Upper lobe of left lung (tissue), 6 donors: ENCODE data around the gene LYRM4. TPM values are rescaled to one million over a fixed set of nuclear protein-coding genes. Genes with fewer than 3 reads are reported as not detected.

ENCODE experiments used
- ATAC-seq, 2 donors: fragments of 200-7000 bp; cut with Tn5 transposase; one replicate each; pipeline ENCODE4 v1.9.1; 2022; ENCODE audit warnings: mild to moderate bottlenecking in 2 of 2, moderate library complexity in 2 of 2; ENCODE audit not compliant: low FRiP score in 2 of 2
- DNase-seq, 2 donors: peaks; one replicate each; pipeline ENCODE4 v3.0.0-alpha.2; 2019 to 2020
- H3K27ac ChIP-seq, 4 donors: fragments of 200-600 bp; sonication (generic); one replicate each; pipeline ENCODE4 v1.5.1; 2016 to 2019
- H3K27me3 ChIP-seq, 4 donors: fragments of 200-600 bp; sonication (generic); one replicate each; pipeline ENCODE4 v1.5.1; 2017 to 2019
- H3K36me3 ChIP-seq, 4 donors: fragments of 200-600 bp; sonication (generic); one replicate each; pipeline ENCODE4 v1.5.1; 2016 to 2019
- H3K4me1 ChIP-seq, 4 donors: fragments of 200-600 bp; sonication (generic); one replicate each; pipeline ENCODE4 v1.5.1; 2018 to 2019
- H3K4me3 ChIP-seq, 4 donors: fragments of 200-600 bp; sonication (generic); one replicate each; pipeline ENCODE4 v1.5.1; 2017 to 2019; ENCODE audit warnings: mild to moderate bottlenecking in 2 of 4, moderate library complexity in 1 of 4
- H3K9me3 ChIP-seq, 4 donors: fragments of 200-600 bp; sonication (generic); one replicate each; pipeline ENCODE4 v1.5.1; 2018 to 2019
- CTCF ChIP-seq, 6 experiments: fragments of 450-650 bp in 4 of 6; fragments of 200-600 bp in 2 of 6; sonication (generic) in 2 of 6; IDR thresholded peaks; one replicate each; pipeline ENCODE4 v1.5.1; 2016 to 2019; ENCODE audit warnings: antibody characterized with exemption in 6 of 6
- EP300 ChIP-seq, 4 donors: sonication (generic); formaldehyde crosslinking; IDR thresholded peaks; one replicate each; pipeline ENCODE4 v1.5.1; 2017; ENCODE audit warnings: antibody characterized with exemption in 4 of 4, control low read depth in 2 of 4
- POLR2A ChIP-seq, 4 donors: fragments of 450-650 bp; IDR thresholded peaks; one replicate each; pipeline ENCODE4 v1.5.1; 2016 to 2017; ENCODE audit warnings: antibody characterized with exemption in 4 of 4, mild to moderate bottlenecking in 2 of 4
- POLR2AphosphoS5 ChIP-seq, 2 donors: sonication (generic); formaldehyde crosslinking; IDR thresholded peaks; one replicate each; pipeline ENCODE4 v1.5.1; 2017; ENCODE audit warnings: antibody characterized with exemption in 2 of 2
- WGBS, 2 donors: methylation state at CpG; one replicate each; pipeline ENCODE4 v1.1.5; 2017 to 2018; 5-methylcytosine and 5-hydroxymethylcytosine counted together
- total RNA-seq, 6 donors: library from RNA; depleted of rRNA in 4 of 6; stranded (reverse); fragments of >200 nt in 4 of 6; gene quantifications; one replicate each; pipeline versions ENCODE4 v1.1.0 to v1.2.1, GENCODE V29; 2016 to 2021
- donor health status: DM: no; HTN: no; CAD: no; lungs with moderate emphysema.
- donor health status: DM: no; HTN: yes; CAD: no; lungs with severe emphysema.

The LYRM4 gene
- total RNA-seq, 6 donors from 2014 or later, result 5.8 to 24.1 (median 15.9) TPM

- ATAC-seq (no peak), DNase-seq (no peak)
- no peak overlapping the region for H3K27ac ChIP-seq
- H3K4me1 ChIP-seq, result peaks cover 0 to 9% (median 3%) of the 10 kb centered on the region in 4 donors
- WGBS, 2 donors, result 96 to 97% methylated on average over 6 of the region's 6 CpGs
- H3K36me3 ChIP-seq, result no peaks in the 10 kb centered on the region
- no peak overlapping the region for H3K4me3 ChIP-seq
- H3K27me3 ChIP-seq, result no peaks in the 10 kb centered on the region
- no peaks in the 10 kb centered on the region for H3K9me3 ChIP-seq
- TF ChIP-seq POLR2AphosphoS5 (IDR thresholded peaks at IDR 0.05) (no peak), CTCF (IDR thresholded peaks at IDR 0.05) (no peak)
These were observed 97.5 kb downstream of the LYRM4 start for GRCh38 chr6:5163247-5163646.

GRCh38 chr6:5162355-5162754 is 98.4 kb downstream of the LYRM4 start:
- no peaks in the 10 kb centered on the region for H3K36me3 ChIP-seq
- DNase-seq (no peak), ATAC-seq (no peak)
- peaks cover 0 to 3% (median under 1%) of the 10 kb centered on the region in 4 donors for H3K4me1 ChIP-seq
- WGBS, 2 donors, result 71 to 88% methylated on average over 5 of the region's 5 CpGs
- H3K4me3 ChIP-seq, result no peak overlapping the region
- TF ChIP-seq POLR2AphosphoS5 (IDR thresholded peaks at IDR 0.05) (no peak), CTCF (IDR thresholded peaks at IDR 0.05) (no peak), EP300 (IDR thresholded peaks at IDR 0.05) (no peak), POLR2A (IDR thresholded peaks at IDR 0.05) (no peak)
- no peaks in the 10 kb centered on the region for H3K9me3 ChIP-seq
- no peak overlapping the region for H3K27ac ChIP-seq
- H3K27me3 ChIP-seq, result no peaks in the 10 kb centered on the region

- no peak for DNase-seq
These were observed 100.5 kb downstream of the LYRM4 start for GRCh38 chr6:5160206-5160605.

GRCh38 chr6:5159162-5159561 is 101.6 kb downstream of the LYRM4 start:
- no peaks in the 10 kb centered on the region for H3K4me1 ChIP-seq
- WGBS, 2 donors, result 71 to 89% methylated on average over 1 of the region's 1 CpG
- DNase-seq (no peak), ATAC-seq (no peak)
- no peak for TF ChIP-seq POLR2A (IDR thresholded peaks at IDR 0.05)
- TF ChIP-seq EP300 (IDR thresholded peaks at IDR 0.05), result no peak
- TF ChIP-seq POLR2AphosphoS5 (IDR thresholded peaks at IDR 0.05), result no peak
- no peak for TF ChIP-seq CTCF (IDR thresholded peaks at IDR 0.05)
- no peaks in the 10 kb centered on the region for H3K9me3 ChIP-seq
- H3K27me3 ChIP-seq, result no peaks in the 10 kb centered on the region
- no peak overlapping the region for H3K4me3 ChIP-seq
- H3K27ac ChIP-seq, result no peak overlapping the region
- no peaks in the 10 kb centered on the region for H3K36me3 ChIP-seq

More at GRCh38 chr6:5160206-5160605, 100.5 kb downstream of the LYRM4 start:
- WGBS, 2 donors, result 92 to 97% methylated on average over 4 of the region's 4 CpGs
- Histone ChIP-seq H3K9me3 (no peaks in the 10 kb centered on the region), H3K4me3 (no peak overlapping the region), H3K27ac (no peak overlapping the region), H3K36me3 (no peaks in the 10 kb centered on the region), H3K27me3 (no peaks in the 10 kb centered on the region), H3K4me1 (no peaks in the 10 kb centered on the region)
- TF ChIP-seq POLR2A (IDR thresholded peaks at IDR 0.05) (no peak), CTCF (IDR thresholded peaks at IDR 0.05) (no peak), EP300 (IDR thresholded peaks at IDR 0.05) (no peak), POLR2AphosphoS5 (IDR thresholded peaks at IDR 0.05) (no peak)
- ATAC-seq, result no peak

- Histone ChIP-seq H3K27ac (no peak overlapping the region), H3K36me3 (no peaks in the 10 kb centered on the region), H3K9me3 (no peaks in the 10 kb centered on the region), H3K4me1 (no peaks in the 10 kb centered on the region), H3K4me3 (no peak overlapping the region), H3K27me3 (no peaks in the 10 kb centered on the region)
- DNase-seq (no peak), ATAC-seq (no peak)
- no peak for TF ChIP-seq CTCF (IDR thresholded peaks at IDR 0.05)
- TF ChIP-seq POLR2A (IDR thresholded peaks at IDR 0.05), result no peak
- no peak for TF ChIP-seq EP300 (IDR thresholded peaks at IDR 0.05)
- TF ChIP-seq POLR2AphosphoS5 (IDR thresholded peaks at IDR 0.05), result no peak
- WGBS, 2 donors, result 52 to 58% methylated on average over 3 of the region's 3 CpGs
These were observed 102.6 kb downstream of the LYRM4 start for GRCh38 chr6:5158180-5158579.
